ENCODE measurements around the gene OVOL1. TPM values are rescaled to one million over a fixed set of nuclear protein-coding genes. Genes with fewer than 3 reads are reported as not detected.

OVOL1 gene
- total RNA-seq, 6 experiments from 2014 or later: not detected

- no peaks in the 10 kb centered on the region for H3K9me3 ChIP-seq
- peak overlapping the region in 2 of 3 donors; percentile 57 to 70 for H3K27ac ChIP-seq
- WGBS (ENCODE audit: insufficient coverage, low coverage, low lambda C conversion rate, missing lambda C conversion rate): 70% methylated on average over 5 of the region's 8 CpGs
- DNase-seq: peak in 1 of 3 donors; percentile 49
- TF ChIP-seq POLR2A (IDR thresholded peaks at IDR 0.05): no peak
- TF ChIP-seq, protein P1, sequence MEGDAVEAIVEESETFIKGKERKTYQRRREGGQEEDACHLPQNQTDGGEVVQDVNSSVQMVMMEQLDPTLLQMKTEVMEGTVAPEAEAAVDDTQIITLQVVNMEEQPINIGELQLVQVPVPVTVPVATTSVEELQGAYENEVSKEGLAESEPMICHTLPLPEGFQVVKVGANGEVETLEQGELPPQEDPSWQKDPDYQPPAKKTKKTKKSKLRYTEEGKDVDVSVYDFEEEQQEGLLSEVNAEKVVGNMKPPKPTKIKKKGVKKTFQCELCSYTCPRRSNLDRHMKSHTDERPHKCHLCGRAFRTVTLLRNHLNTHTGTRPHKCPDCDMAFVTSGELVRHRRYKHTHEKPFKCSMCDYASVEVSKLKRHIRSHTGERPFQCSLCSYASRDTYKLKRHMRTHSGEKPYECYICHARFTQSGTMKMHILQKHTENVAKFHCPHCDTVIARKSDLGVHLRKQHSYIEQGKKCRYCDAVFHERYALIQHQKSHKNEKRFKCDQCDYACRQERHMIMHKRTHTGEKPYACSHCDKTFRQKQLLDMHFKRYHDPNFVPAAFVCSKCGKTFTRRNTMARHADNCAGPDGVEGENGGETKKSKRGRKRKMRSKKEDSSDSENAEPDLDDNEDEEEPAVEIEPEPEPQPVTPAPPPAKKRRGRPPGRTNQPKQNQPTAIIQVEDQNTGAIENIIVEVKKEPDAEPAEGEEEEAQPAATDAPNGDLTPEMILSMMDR (IDR thresholded peaks at IDR 0.05): no peak
- no peak for ATAC-seq
- H3K4me1 ChIP-seq: peaks cover 0 to 24% (median 6%) of the 10 kb centered on the region in 4 donors
- H3K4me3 ChIP-seq: no peak overlapping the region
- intact Hi-C loops (cut with DNase I): no loop called here
- no peaks in the 10 kb centered on the region for H3K27me3 ChIP-seq
- peaks cover 0 to 13% (median 7%) of the 10 kb centered on the region in 4 donors for H3K36me3 ChIP-seq
Measured at GRCh38 chr11:65776710-65777141, 10.1 kb upstream of the OVOL1 start.

DNA sequence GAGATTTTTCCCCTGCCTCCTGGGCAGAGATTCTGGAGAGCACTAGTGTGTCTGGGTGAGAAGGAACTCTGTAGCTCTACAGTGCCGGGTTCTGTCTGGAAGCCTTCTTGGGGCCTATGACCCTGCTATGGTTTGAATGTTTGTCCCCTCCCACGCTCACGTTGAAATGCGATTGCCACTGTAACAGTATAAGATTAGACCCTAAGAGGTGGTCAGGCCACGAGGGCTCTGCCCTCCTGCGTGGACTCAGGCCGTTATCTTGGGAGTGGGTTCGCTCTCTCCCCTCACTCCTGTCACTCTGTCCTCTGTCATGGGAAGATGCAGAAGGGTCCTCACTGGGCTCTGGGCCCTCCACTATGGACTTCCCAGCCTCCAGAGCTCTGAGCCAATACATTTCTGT lies 9.6 kb upstream of the OVOL1 start:
- no peaks in the 10 kb centered on the region for H3K9me3 ChIP-seq
- intact Hi-C loops (cut with DNase I): no loop called here
- ATAC-seq (no peak), DNase-seq (peak in 1 of 3 donors; percentile 39)
- no peak overlapping the region for H3K4me3 ChIP-seq
- 78% methylated on average over 4 of the region's 8 CpGs for WGBS (ENCODE audit: insufficient coverage, low coverage, low lambda C conversion rate, missing lambda C conversion rate)
- H3K27me3 ChIP-seq: no peaks in the 10 kb centered on the region
- TF ChIP-seq, protein P1 (IDR thresholded peaks at IDR 0.05): no peak
- TF ChIP-seq POLR2A (IDR thresholded peaks at IDR 0.05): no peak
- H3K27ac ChIP-seq: peak overlapping the region in 2 of 3 donors; percentile 57 to 70
- peaks cover 0 to 24% (median 6%) of the 10 kb centered on the region in 4 donors for H3K4me1 ChIP-seq
- H3K36me3 ChIP-seq: peaks cover 0 to 13% (median 7%) of the 10 kb centered on the region in 4 donors

- WGBS (ENCODE audit: insufficient coverage, low coverage, low lambda C conversion rate, missing lambda C conversion rate): 61% methylated on average over 4 of the region's 23 CpGs
- H3K27me3 ChIP-seq: no peaks in the 10 kb centered on the region
Measured at GRCh38 chr11:65777821-65778361, 9.0 kb upstream of the OVOL1 start.

DNA sequence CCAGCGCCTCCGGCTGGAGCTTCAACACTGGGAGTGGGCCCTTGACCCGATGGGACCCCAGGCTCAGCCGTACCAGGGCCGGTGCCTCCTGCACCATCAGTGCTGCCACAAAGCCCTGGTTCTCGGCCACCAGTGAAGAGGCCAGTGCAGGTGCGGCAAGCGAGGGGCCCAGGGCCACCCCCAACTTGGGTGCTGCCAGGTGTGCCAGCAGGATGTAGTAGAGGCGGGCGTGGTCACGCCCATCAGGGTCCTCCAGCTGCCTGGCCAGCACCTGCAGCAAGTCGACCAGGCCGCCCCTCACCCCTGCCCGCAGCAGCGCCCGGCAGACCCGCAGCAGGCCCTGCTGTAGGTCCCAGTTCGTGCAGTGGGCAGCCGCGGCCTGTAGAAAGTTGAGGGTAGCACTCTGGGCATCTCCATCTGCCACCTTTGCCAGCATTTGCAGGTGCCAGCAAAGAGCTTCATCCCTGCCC lies 8.4 kb upstream of the OVOL1 start:
- intact Hi-C loops (cut with DNase I): no loop called here
- no CpG with 5 or more reads among the region's 20 CpGs for WGBS (ENCODE audit: insufficient coverage, low coverage, low lambda C conversion rate, missing lambda C conversion rate)
- no peaks in the 10 kb centered on the region for H3K9me3 ChIP-seq
- DNase-seq (no peak), ATAC-seq (no peak)
- no peaks in the 10 kb centered on the region for H3K27me3 ChIP-seq
- H3K4me1 ChIP-seq: peaks cover 0 to 24% (median 6%) of the 10 kb centered on the region in 4 donors
- H3K36me3 ChIP-seq: peaks cover 0 to 13% (median 7%) of the 10 kb centered on the region in 4 donors
- no peak for TF ChIP-seq POLR2A (IDR thresholded peaks at IDR 0.05)
- TF ChIP-seq, protein P1 (IDR thresholded peaks at IDR 0.05): no peak
- H3K27ac ChIP-seq: no peak overlapping the region
- H3K4me3 ChIP-seq: no peak overlapping the region

More at GRCh38 chr11:65777821-65778361, 9.0 kb upstream of the OVOL1 start:
- intact Hi-C loops (cut with DNase I): no loop called here
- TF ChIP-seq, protein P1 (IDR thresholded peaks at IDR 0.05): no peak
- no peak for TF ChIP-seq POLR2A (IDR thresholded peaks at IDR 0.05)
- peaks cover 0 to 24% (median 6%) of the 10 kb centered on the region in 4 donors for H3K4me1 ChIP-seq
- ATAC-seq (no peak), DNase-seq (peak in 1 of 3 donors; percentile 71)
- no peaks in the 10 kb centered on the region for H3K9me3 ChIP-seq
- no peak overlapping the region for H3K27ac ChIP-seq
- peaks cover 0 to 13% (median 7%) of the 10 kb centered on the region in 4 donors for H3K36me3 ChIP-seq
- H3K4me3 ChIP-seq: no peak overlapping the region
